NOMO-1 treated with DMSO at 0.1 percent for 48 hours (cell line): ENCODE results near the gene PRDM5.
A peak's percentile ranks its signal among the peaks of the same experiment; 100 is the strongest.
"Not testable (repeated sequence)": the region's sequence is repeated elsewhere in the genome, so short reads cannot be mapped to it uniquely, and the experiment has no call there.

Experiments
- DNase-seq: peaks from one replicate; lab custom pipeline; 2025; ENCODE audit not compliant: unreplicated experiment; lab: John Stamatoyannopoulos, UW

The PRDM5 gene

DNA sequence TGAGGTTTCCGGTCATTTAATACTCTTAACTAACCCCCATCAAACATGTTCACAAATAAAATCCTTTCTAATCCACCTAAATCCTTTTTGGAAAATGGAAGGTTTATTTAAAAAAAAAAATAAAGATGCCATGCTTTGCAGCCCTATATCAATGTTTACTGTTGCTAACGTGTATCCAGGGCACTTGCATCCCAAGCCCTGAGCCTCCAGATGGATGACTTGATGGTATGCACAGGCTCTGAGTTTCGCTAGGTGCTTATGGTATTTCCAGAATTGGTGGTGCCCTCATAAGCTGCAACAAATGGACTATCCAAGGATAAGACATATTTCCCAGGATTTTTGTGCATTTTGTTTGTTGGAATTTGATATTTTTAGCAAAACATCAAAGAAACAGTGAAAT is 257.7 kb downstream of the PRDM5 start:
- DNase-seq: no peak

DNA sequence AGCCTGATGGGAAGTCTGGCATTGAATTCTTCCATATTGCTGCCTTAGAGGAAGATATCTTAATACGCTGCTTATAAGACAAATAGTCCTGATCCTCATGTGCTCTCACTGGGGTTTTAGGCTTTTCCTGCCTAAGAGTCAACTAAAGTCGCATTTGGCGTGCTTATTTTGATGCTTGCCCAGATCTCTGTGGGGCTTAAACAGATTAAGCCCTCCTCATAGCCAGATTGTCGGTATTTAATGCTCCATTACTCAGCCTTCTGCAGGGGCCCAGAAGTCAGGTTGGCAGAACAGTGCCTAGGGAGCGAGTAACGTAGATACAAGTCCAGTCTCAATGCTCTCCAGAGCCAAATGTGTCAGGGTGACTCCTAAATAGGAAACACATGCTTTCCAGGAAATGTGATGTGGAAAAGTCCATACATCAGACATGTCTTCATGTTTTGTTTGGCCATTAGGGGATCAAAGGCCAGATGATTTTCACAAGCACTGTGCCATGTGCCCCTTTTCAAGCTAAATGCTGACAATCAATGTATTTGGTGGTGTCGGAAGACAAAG is 262.8 kb downstream of the PRDM5 start:
- no peak for DNase-seq

DNA sequence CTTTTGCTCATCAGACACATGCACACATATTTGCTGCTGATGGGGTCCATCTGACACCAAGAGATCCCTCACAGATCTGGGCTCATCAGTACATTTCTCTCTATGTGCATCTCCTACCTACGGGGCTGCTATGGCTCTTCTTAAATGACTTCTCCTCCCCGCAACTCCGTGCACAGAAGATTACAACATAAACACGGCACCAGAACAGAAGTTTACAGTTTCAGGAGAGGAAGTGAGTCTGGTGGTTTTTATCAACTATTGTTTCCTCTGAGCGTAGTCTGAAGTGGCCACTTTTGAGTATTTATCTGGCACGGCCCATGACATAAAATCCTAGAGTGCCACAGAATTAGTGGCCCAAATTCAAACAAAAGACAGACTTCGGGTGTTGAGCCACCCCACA is 263.8 kb downstream of the PRDM5 start:
- DNase-seq: peak; percentile 95

DNA sequence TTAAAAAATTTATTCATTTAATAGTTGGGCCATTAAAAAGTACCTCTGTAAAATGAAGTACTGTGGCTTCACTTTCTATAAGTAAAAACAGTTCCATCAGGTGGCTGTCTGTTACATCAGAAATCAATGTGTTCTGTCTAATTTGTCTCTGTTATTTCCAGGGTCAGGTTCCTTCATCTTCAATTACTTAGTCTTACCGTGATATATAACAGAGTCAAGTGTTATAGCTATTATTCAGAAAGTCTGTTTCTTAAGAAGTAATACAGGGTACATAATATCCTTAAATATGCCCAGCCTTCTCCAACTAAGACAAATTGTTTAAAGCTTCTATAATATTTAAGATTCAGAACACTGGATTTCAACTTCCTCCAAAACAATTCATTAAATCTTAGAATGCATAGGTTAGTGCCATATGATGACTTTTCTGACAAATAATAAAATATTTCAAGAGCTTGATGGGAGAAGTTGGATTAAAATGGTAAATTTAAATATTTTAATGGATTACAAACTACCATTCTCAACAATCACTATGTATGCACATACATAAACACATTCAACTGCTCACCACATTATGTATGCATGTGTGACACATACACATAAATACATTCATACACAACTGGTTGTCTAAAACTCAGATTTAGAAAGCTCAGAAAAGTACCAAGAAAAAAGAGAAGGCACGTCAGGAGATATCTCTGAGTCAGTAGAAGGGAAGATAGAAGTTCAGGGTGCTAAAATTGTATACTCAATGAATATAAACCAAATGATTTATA is 268.5 kb downstream of the PRDM5 start:
- DNase-seq: no peak

DNA sequence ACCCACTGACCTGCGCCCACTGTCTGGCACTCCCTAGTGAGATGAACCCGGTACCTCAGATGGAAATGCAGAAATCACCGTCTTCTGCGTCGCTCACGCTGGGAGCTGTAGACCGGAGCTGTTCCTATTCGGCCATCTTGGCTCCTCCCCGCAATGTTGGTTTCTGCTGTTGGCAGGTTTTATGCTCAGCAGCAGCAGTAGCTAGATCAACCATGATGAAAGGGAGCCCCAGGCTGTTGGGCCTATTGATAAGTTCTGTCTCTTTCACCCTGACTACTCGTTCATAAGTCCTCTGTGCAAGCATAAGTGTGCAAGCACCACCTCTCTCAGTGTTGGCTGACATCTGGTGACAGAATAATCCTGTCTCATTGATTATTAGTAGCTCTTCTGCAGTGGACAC is 274.2 kb downstream of the PRDM5 start:
- not testable (repeated sequence) for DNase-seq
